Activated CD8-positive, alpha-beta T cell treated with anti-CD3 and anti-CD28 coated beads for 36 hours (primary cell): Measurements from ENCODE around the gene OR4B1. TPM values are rescaled to one million over a fixed set of nuclear protein-coding genes. Genes with fewer than 3 reads are reported as not detected.

Experiments
- ATAC-seq: fragments of 200-7000 bp; cut with Tn5 transposase; one replicate; pipeline ENCODE4 v1.10.0; 2021; ENCODE audit warnings: mild to moderate bottlenecking, moderate library complexity
- CTCF ChIA-PET: fragments of 350-600 bp; sonication (Branson Sonifier 250); formaldehyde crosslinking; loops from one replicate; lab custom pipeline; 2021; ENCODE audit warnings: antibody characterized with exemption; lab: Charles Lee
- POLR2A ChIA-PET: fragments of 350-600 bp; sonication (Branson Sonifier 250); formaldehyde crosslinking; loops from one replicate; lab custom pipeline; 2021; ENCODE audit warnings: antibody characterized with exemption; lab: Charles Lee
- DNase-seq: peaks from one replicate; pipeline ENCODE4 v3.0.0-alpha.2; 2020
- H3K27ac Mint-ChIP-seq: one replicate; pipeline ENCODE4 v1.8.0; 2021; ENCODE audit warnings: mild to moderate bottlenecking, mixed read lengths
- H3K27me3 Mint-ChIP-seq: one replicate; pipeline ENCODE4 v1.8.0; 2021; ENCODE audit warnings: mixed read lengths
- H3K36me3 Mint-ChIP-seq: one replicate; pipeline ENCODE4 v1.8.0; 2021; ENCODE audit warnings: low read depth, mixed read lengths
- H3K4me1 Mint-ChIP-seq: one replicate; pipeline ENCODE4 v1.8.0; 2021; ENCODE audit warnings: low read depth, mixed read lengths
- H3K4me3 Mint-ChIP-seq: one replicate; pipeline ENCODE4 v1.8.0; 2021; ENCODE audit warnings: mild to moderate bottlenecking, moderate library complexity, mixed read lengths
- H3K9me3 Mint-ChIP-seq: one replicate; pipeline ENCODE4 v1.8.0; 2021; ENCODE audit warnings: mixed read lengths
- CTCF ChIP-seq: fragments of 200-600 bp; IDR thresholded peaks from one replicate; pipeline ENCODE4 v1.8.0; 2022; ENCODE audit warnings: antibody characterized with exemption, mild to moderate bottlenecking
- intact Hi-C: fragments of 100-400 bp; cut with micrococcal nuclease; formaldehyde crosslinking; loops from one replicate; pipeline ENCODE4 v1.10.0; 2022
- total RNA-seq, 2 experiments: library from RNA; stranded (reverse); gene quantifications; one replicate each; pipeline ENCODE4 v1.2.3, GENCODE V29; 2021

OR4B1 gene
- total RNA-seq, 2 experiments from 2014 or later: not detected

DNA sequence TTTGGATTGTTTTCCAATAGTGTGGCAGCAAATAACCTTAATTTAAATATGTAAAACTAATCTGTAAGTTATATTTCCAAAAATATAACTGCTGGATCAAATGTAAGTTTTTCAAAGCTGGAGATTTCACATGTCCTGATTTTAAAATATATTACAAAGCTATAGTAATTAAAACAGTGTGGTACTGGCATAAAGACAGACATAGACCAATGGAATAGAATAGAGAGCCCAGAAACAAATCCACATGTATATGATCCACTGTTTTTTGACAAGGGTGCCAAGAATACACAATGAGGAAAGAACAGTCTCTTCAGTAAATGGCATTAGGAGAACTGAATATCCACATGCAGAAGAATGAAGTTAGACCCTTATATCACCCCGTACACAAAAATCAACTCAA, 32.3 kb downstream of the OR4B1 start:
- DNase-seq (no peak), ATAC-seq (no peak)
- no peaks in the 10 kb centered on the region for H3K36me3 Mint-ChIP-seq
- POLR2A ChIA-PET: no interaction called here
- peaks cover 2% of the 10 kb centered on the region for H3K27me3 Mint-ChIP-seq
- H3K9me3 Mint-ChIP-seq: peaks cover 9% of the 10 kb centered on the region
- CTCF ChIA-PET: no interaction called here
- no peak overlapping the region for H3K4me3 Mint-ChIP-seq
- H3K4me1 Mint-ChIP-seq: no peaks in the 10 kb centered on the region
- no peak for TF ChIP-seq CTCF
- intact Hi-C loops: no loop called here
- H3K27ac Mint-ChIP-seq: no peak overlapping the region

GRCh38 chr11:48261600-48261999, 45.0 kb downstream of the OR4B1 start:
- Mint-ChIP-seq H3K4me3 (no peak overlapping the region), H3K27ac (no peak overlapping the region), H3K36me3 (no peaks in the 10 kb centered on the region), H3K27me3 (peaks cover 9% of the 10 kb centered on the region), H3K4me1 (peaks cover 2% of the 10 kb centered on the region), H3K9me3 (no peaks in the 10 kb centered on the region)
- DNase-seq: no peak
- TF ChIP-seq CTCF: no peak
- ATAC-seq: no peak
- ChIA-PET POLR2A (no interaction called here), CTCF (no interaction called here)
- intact Hi-C loops: no loop called here

DNA sequence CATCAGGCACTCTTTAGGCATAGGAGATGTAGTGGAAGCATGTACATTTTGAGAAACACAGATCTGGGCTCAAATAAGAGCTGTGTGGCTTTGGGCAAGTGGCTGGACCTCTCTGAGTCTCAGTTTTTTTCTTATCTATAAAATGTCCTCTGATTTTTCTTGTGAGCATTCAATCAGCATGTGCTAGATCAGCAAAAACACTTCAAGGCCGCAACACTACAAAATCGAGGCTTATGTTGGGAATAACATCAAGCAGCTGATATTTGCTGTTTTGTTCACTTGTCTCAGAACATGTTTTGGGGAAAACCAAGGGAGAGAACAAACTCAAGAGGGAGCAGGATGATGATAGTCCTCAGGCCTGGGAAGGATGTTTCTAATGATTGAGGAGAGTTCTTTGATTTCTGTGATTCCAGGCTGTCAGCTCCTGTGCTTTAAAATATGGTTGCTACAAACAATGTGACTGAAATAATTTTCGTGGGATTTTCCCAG, 46.9 kb downstream of the OR4B1 start, which contains the start of gene OR4X1:
Gene OR4X1 (plus strand): TSS at position 439 of the 489 bp plus-strand sequence. CDS start 0 bp downstream, at position 439.
- no peak for TF ChIP-seq CTCF
- Mint-ChIP-seq H3K9me3 (no peaks in the 10 kb centered on the region), H3K4me3 (no peak within 1 kb of the TSS), H3K27ac (no peak within 1 kb of the TSS), H3K4me1 (peaks cover 2% of the 10 kb centered on the region), H3K36me3 (no peaks in the 10 kb centered on the region), H3K27me3 (peaks cover 3% of the 10 kb centered on the region)
- DNase-seq: no peak
- intact Hi-C loops: no loop called here
- ChIA-PET POLR2A (no interaction called here), CTCF (no interaction called here)
- ATAC-seq: no peak

Other genes with a start within 250 kb of the OR4B1 start
- gene PTPRJ, start 236.3 kb upstream of the OR4B1 start, total RNA-seq: 10 to 100 TPM; 21.5 to 23.4 TPM
- gene OR4X2, start 28.3 kb downstream of the OR4B1 start, total RNA-seq: not detected
- gene OR4X1, start 47.1 kb downstream of the OR4B1 start, total RNA-seq: not detected
- not detected for gene OR4S1, start 89.4 kb downstream of the OR4B1 start, total RNA-seq
- gene OR4C3, start 108.1 kb downstream of the OR4B1 start, total RNA-seq: not detected
- gene OR4C5, start 149.7 kb downstream of the OR4B1 start, total RNA-seq: not detected